ENCODE measurements around the gene STRAP.
"Not testable (repeated sequence)": the region's sequence is repeated elsewhere in the genome, so short reads cannot be mapped to it uniquely, and the experiment has no call there.

Gene STRAP

GRCh38 chr12:15855646-15856045 is 26.5 kb upstream of the STRAP start:
- Histone ChIP-seq H3K9me3 (ENCODE audit: low read length) (no peaks in the 10 kb centered on the region), H3K36me3 (ENCODE audit: insufficient read depth, low read length) (no peaks in the 10 kb centered on the region), H3K27me3 (ENCODE audit: insufficient read depth, low read length) (no peaks in the 10 kb centered on the region), H3K4me3 (ENCODE audit: low read length) (no peak overlapping the region), H3K4me1 (ENCODE audit: insufficient read depth, low read length) (no peaks in the 10 kb centered on the region), H2AFZ (ENCODE audit: low read depth, low read length) (no peak overlapping the region)

GRCh38 chr12:15856097-15856982 is 25.8 kb upstream of the STRAP start:
- no peaks in the 10 kb centered on the region for H3K4me1 ChIP-seq (ENCODE audit: insufficient read depth, low read length)

GRCh38 chr12:15858353-15858752 is 23.8 kb upstream of the STRAP start:
- Histone ChIP-seq H3K4me3 (ENCODE audit: low read length) (no peak overlapping the region), H3K4me1 (ENCODE audit: insufficient read depth, low read length) (no peaks in the 10 kb centered on the region), H2AFZ (ENCODE audit: low read depth, low read length) (no peak overlapping the region), H3K9me3 (ENCODE audit: low read length) (no peaks in the 10 kb centered on the region), H3K27me3 (ENCODE audit: insufficient read depth, low read length) (no peaks in the 10 kb centered on the region), H3K36me3 (ENCODE audit: insufficient read depth, low read length) (no peaks in the 10 kb centered on the region)

More at GRCh38 chr12:15856097-15856982, 25.8 kb upstream of the STRAP start:
- Histone ChIP-seq H2AFZ (ENCODE audit: low read depth, low read length) (no peak overlapping the region), H3K36me3 (ENCODE audit: insufficient read depth, low read length) (no peaks in the 10 kb centered on the region), H3K9me3 (ENCODE audit: low read length) (no peaks in the 10 kb centered on the region), H3K27me3 (ENCODE audit: insufficient read depth, low read length) (no peaks in the 10 kb centered on the region), H3K4me3 (ENCODE audit: low read length) (no peak overlapping the region)

- no peaks in the 10 kb centered on the region for H3K4me1 ChIP-seq (ENCODE audit: insufficient read depth, low read length)
- H2AFZ ChIP-seq (ENCODE audit: low read depth, low read length) = no peak overlapping the region
- no peaks in the 10 kb centered on the region for H3K9me3 ChIP-seq (ENCODE audit: low read length)
- no peaks in the 10 kb centered on the region for H3K27me3 ChIP-seq (ENCODE audit: insufficient read depth, low read length)
- H3K36me3 ChIP-seq (ENCODE audit: insufficient read depth, low read length) = no peaks in the 10 kb centered on the region
- H3K4me3 ChIP-seq (ENCODE audit: low read length) = no peak overlapping the region
Measured at GRCh38 chr12:15859116-15859515, 23.1 kb upstream of the STRAP start.

- no peaks in the 10 kb centered on the region for H3K9me3 ChIP-seq (ENCODE audit: low read length)
- H3K36me3 ChIP-seq (ENCODE audit: insufficient read depth, low read length) = no peaks in the 10 kb centered on the region
- H3K4me1 ChIP-seq (ENCODE audit: insufficient read depth, low read length) = no peaks in the 10 kb centered on the region
- no peak overlapping the region for H3K4me3 ChIP-seq (ENCODE audit: low read length)
- no peaks in the 10 kb centered on the region for H3K27me3 ChIP-seq (ENCODE audit: insufficient read depth, low read length)
- H2AFZ ChIP-seq (ENCODE audit: low read depth, low read length) = no peak overlapping the region
Measured at GRCh38 chr12:15861404-15861803, 20.8 kb upstream of the STRAP start.

GRCh38 chr12:15862840-15863239 is 19.3 kb upstream of the STRAP start:
- H3K9me3 ChIP-seq (ENCODE audit: low read length) = no peaks in the 10 kb centered on the region
- H3K4me3 ChIP-seq (ENCODE audit: low read length) = no peak overlapping the region
- H3K27me3 ChIP-seq (ENCODE audit: insufficient read depth, low read length) = no peaks in the 10 kb centered on the region
- H3K4me1 ChIP-seq (ENCODE audit: insufficient read depth, low read length) = no peaks in the 10 kb centered on the region
- H3K36me3 ChIP-seq (ENCODE audit: insufficient read depth, low read length) = no peaks in the 10 kb centered on the region
- no peak overlapping the region for H2AFZ ChIP-seq (ENCODE audit: low read depth, low read length)

GRCh38 chr12:15863372-15863771 is 18.8 kb upstream of the STRAP start:
- Histone ChIP-seq H3K4me1 (ENCODE audit: insufficient read depth, low read length) (no peaks in the 10 kb centered on the region), H3K4me3 (ENCODE audit: low read length) (no peak overlapping the region), H2AFZ (ENCODE audit: low read depth, low read length) (no peak overlapping the region), H3K9me3 (ENCODE audit: low read length) (no peaks in the 10 kb centered on the region), H3K36me3 (ENCODE audit: insufficient read depth, low read length) (no peaks in the 10 kb centered on the region), H3K27me3 (ENCODE audit: insufficient read depth, low read length) (no peaks in the 10 kb centered on the region)

- Histone ChIP-seq H3K36me3 (ENCODE audit: insufficient read depth, low read length) (no peaks in the 10 kb centered on the region), H3K27me3 (ENCODE audit: insufficient read depth, low read length) (no peaks in the 10 kb centered on the region), H2AFZ (ENCODE audit: low read depth, low read length) (no peak overlapping the region), H3K4me3 (ENCODE audit: low read length) (no peak overlapping the region), H3K9me3 (ENCODE audit: low read length) (no peaks in the 10 kb centered on the region), H3K4me1 (ENCODE audit: insufficient read depth, low read length) (no peaks in the 10 kb centered on the region)
Measured at GRCh38 chr12:15863984-15864383, 18.2 kb upstream of the STRAP start.

GRCh38 chr12:15868186-15868585 is 14.0 kb upstream of the STRAP start:
- H3K4me1 ChIP-seq (ENCODE audit: insufficient read depth, low read length) = no peaks in the 10 kb centered on the region
- no peaks in the 10 kb centered on the region for H3K36me3 ChIP-seq (ENCODE audit: insufficient read depth, low read length)
- no peaks in the 10 kb centered on the region for H3K27me3 ChIP-seq (ENCODE audit: insufficient read depth, low read length)
- H3K9me3 ChIP-seq (ENCODE audit: low read length) = no peaks in the 10 kb centered on the region
- no peak overlapping the region for H3K4me3 ChIP-seq (ENCODE audit: low read length)
- no peak overlapping the region for H2AFZ ChIP-seq (ENCODE audit: low read depth, low read length)

GRCh38 chr12:15873556-15873955 is 8.6 kb upstream of the STRAP start:
- no peak overlapping the region for H3K4me3 ChIP-seq (ENCODE audit: low read length)
- no peaks in the 10 kb centered on the region for H3K27me3 ChIP-seq (ENCODE audit: insufficient read depth, low read length)
- no peaks in the 10 kb centered on the region for H3K9me3 ChIP-seq (ENCODE audit: low read length)

GRCh38 chr12:15874556-15875145 is 7.5 kb upstream of the STRAP start:
- not testable (repeated sequence) for H3K9me3 ChIP-seq (ENCODE audit: low read length); H3K36me3 ChIP-seq (ENCODE audit: insufficient read depth, low read length); H2AFZ ChIP-seq (ENCODE audit: low read depth, low read length); H3K4me1 ChIP-seq (ENCODE audit: insufficient read depth, low read length); H3K4me3 ChIP-seq (ENCODE audit: low read length); H3K27me3 ChIP-seq (ENCODE audit: insufficient read depth, low read length)

More at GRCh38 chr12:15873556-15873955, 8.6 kb upstream of the STRAP start:
- no peaks in the 10 kb centered on the region for H3K36me3 ChIP-seq (ENCODE audit: insufficient read depth, low read length)
- H2AFZ ChIP-seq (ENCODE audit: low read depth, low read length) = no peak overlapping the region
- no peaks in the 10 kb centered on the region for H3K4me1 ChIP-seq (ENCODE audit: insufficient read depth, low read length)

- Histone ChIP-seq H3K4me1 (ENCODE audit: insufficient read depth, low read length) (no peaks in the 10 kb centered on the region), H3K36me3 (ENCODE audit: insufficient read depth, low read length) (no peaks in the 10 kb centered on the region), H3K4me3 (ENCODE audit: low read length) (no peak overlapping the region), H3K9me3 (ENCODE audit: low read length) (no peaks in the 10 kb centered on the region), H2AFZ (ENCODE audit: low read depth, low read length) (no peak overlapping the region), H3K27me3 (ENCODE audit: insufficient read depth, low read length) (no peaks in the 10 kb centered on the region)
Measured at GRCh38 chr12:15875863-15876262, 6.3 kb upstream of the STRAP start.

GRCh38 chr12:15879413-15879812 is 2.8 kb upstream of the STRAP start:
- Histone ChIP-seq H2AFZ (ENCODE audit: low read depth, low read length) (no peak overlapping the region), H3K36me3 (ENCODE audit: insufficient read depth, low read length) (peaks cover under 1% of the 10 kb centered on the region), H3K4me3 (ENCODE audit: low read length) (no peak overlapping the region), H3K27me3 (ENCODE audit: insufficient read depth, low read length) (no peaks in the 10 kb centered on the region), H3K9me3 (ENCODE audit: low read length) (no peaks in the 10 kb centered on the region), H3K4me1 (ENCODE audit: insufficient read depth, low read length) (peaks cover 8% of the 10 kb centered on the region)

Data from neuron (in vitro differentiated cells).